NT2/D1 (cell line): ENCODE results near the gene TGFA.

Experiments
- DNase-seq: peaks from one replicate; pipeline ENCODE4 v3.0.0-alpha.2; 2011; ENCODE audit warnings: low read depth, low spot score
- H3K27me3 ChIP-seq: 2 replicates; pipeline ENCODE4 v1.6.0; 2011; ENCODE audit warnings: mild to moderate bottlenecking; ENCODE audit not compliant: insufficient read length, insufficient read depth
- H3K36me3 ChIP-seq: 2 replicates; pipeline ENCODE4 v1.6.1; 2011; ENCODE audit warnings: mild to moderate bottlenecking, low read length, mixed read lengths; ENCODE audit not compliant: insufficient read depth, insufficient read length
- H3K4me1 ChIP-seq: 2 replicates; pipeline ENCODE4 v1.5.1; 2011; ENCODE audit not compliant: insufficient read depth, insufficient read length
- H3K4me3 ChIP-seq: 2 replicates; pipeline ENCODE4 v1.5.1; 2011; ENCODE audit warnings: low read depth; ENCODE audit not compliant: insufficient read length
- H3K9ac ChIP-seq: 2 replicates; pipeline ENCODE4 v1.6.0; 2011; ENCODE audit warnings: low read depth; ENCODE audit not compliant: insufficient read length
- H3K9me3 ChIP-seq: 2 replicates; pipeline ENCODE4 v1.5.1; 2011; ENCODE audit warnings: mild to moderate bottlenecking, low read length; ENCODE audit not compliant: insufficient read depth
- SUZ12 ChIP-seq: IDR thresholded peaks from 2 replicates; pipeline ENCODE4 v1.6.1; 2011; ENCODE audit not compliant: insufficient read length, insufficient read depth; ENCODE audit errors: extremely low read depth
- YY1 ChIP-seq: IDR thresholded peaks from 2 replicates; pipeline ENCODE4 v1.6.1; 2011; ENCODE audit not compliant: insufficient read length, insufficient read depth
- ZNF274 ChIP-seq: IDR thresholded peaks from 2 replicates; pipeline ENCODE4 v1.6.1; 2011; ENCODE audit warnings: mild to moderate bottlenecking, low read depth, low read length

TGFA gene

DNA sequence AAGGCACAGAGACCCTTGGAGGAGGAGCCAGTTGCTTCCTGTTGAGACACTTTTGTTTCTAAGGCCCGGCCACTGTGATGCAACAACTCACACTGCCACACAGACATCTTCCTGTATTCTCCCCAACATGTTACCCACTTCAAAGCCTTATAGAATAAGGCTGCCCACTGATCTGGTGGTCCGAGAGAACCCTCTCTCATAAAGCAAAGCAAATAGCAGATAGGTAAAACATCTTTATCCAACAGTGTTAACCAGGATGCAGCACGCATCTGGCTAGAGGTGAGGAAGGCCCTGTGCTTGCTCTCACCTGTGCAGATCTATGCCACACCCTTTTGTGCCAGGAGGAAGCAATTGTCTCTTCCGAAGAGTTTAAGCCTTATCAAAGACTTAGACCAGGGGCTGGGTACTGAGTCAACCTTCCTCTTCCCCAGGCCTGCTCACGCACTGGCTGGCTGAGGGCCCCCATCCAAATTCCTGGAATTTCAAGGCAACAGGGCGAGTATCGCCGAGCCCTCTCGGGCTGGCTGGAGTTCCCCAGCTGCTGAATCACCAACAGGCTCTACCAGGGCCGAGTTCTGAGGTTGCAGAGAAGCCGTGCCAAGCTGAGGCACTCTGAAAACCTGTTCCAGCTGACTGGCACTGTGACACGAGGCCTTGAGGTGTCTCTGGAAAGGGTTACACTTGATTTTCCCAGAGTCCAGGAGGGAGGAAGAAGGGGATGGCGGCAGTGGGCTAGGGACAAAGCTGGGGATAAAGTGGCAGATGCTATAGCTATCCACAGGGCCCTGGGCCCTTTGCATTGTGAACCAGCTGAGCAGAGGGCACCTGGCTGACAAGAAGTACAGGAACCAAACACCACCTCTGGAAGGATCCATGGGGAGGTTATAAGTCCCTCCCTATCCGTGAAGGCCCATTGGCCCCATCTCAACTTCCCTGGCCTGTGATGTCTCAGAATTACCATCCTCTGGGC is 29.3 kb downstream of the TGFA start:
- TF ChIP-seq SUZ12, result no peak
- TF ChIP-seq YY1, result no peak
- no peak for TF ChIP-seq ZNF274
- peak; percentile 42 for DNase-seq
- H3K36me3 ChIP-seq, result no peaks in the 10 kb centered on the region
- no peaks in the 10 kb centered on the region for H3K9me3 ChIP-seq
- H3K27me3 ChIP-seq, result no peaks in the 10 kb centered on the region
- H3K9ac ChIP-seq, result no peak overlapping the region
- H3K4me3 ChIP-seq, result no peak overlapping the region
- H3K4me1 ChIP-seq, result no peaks in the 10 kb centered on the region

DNA sequence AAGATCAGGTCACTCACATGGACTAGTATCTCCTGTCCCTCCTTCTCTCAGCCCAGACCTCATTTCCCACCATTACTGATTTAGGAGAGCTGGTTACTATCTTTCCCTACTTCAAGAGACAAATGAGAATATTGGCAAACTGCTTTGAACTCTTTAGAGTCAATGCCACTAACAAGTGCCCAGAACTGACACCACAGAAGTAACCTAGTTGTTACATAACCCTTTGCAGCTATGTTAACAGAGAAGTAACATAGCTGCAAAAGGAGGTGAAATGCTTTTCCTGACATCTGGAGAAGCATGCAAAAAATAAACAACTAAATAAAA is 30.0 kb downstream of the TGFA start:
- DNase-seq, result no peak
- no peaks in the 10 kb centered on the region for H3K4me1 ChIP-seq
- no peak overlapping the region for H3K4me3 ChIP-seq
- no peaks in the 10 kb centered on the region for H3K9me3 ChIP-seq
- no peak for TF ChIP-seq YY1
- H3K36me3 ChIP-seq, result no peaks in the 10 kb centered on the region
- H3K27me3 ChIP-seq, result no peaks in the 10 kb centered on the region
- no peak overlapping the region for H3K9ac ChIP-seq

DNA sequence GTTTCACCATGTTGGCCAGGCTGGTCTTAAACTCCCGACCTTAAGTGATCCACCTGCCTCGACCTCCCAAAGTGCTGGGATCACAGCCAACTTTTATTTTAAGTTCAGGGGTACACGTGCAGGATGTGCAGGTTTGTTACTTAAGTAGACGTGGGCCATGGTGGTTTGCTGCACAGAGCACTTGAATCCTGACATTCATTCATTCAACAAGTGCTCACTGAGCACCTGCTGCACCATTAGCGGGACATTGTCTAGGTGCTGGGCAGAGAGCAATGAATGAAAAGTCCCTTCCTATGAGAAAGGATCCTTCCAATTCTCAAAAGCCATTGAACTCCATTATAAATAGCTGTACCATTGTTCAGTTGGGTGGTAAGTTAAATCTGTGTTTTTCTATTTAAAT is 31.0 kb downstream of the TGFA start:
- Histone ChIP-seq H3K4me3 (no peak overlapping the region), H3K27me3 (no peaks in the 10 kb centered on the region), H3K4me1 (no peaks in the 10 kb centered on the region), H3K9me3 (no peaks in the 10 kb centered on the region), H3K36me3 (no peaks in the 10 kb centered on the region), H3K9ac (no peak overlapping the region)
- no peak for DNase-seq
- TF ChIP-seq YY1 (no peak), ZNF274 (no peak), SUZ12 (no peak)

DNA sequence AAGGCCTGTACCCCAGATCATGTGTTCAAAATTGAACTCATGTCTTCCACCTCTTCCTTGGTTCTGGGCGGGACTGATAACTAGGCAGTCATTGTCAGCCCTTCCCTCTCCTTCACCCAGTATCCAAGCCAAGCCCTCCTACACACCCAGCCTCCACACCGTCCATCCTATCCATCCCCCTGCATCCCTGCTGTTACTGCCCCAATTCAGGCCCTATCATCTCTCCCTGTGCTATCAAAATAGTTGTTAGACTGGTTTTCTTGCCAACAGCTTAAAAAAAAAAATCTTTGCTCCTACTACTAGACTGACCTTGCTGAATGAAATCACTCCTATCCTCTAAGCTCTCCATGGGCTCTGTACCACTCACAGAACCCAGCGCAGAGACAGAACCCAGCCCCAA is 32.8 kb downstream of the TGFA start:
- Histone ChIP-seq H3K4me1 (no peaks in the 10 kb centered on the region), H3K9ac (no peak overlapping the region), H3K27me3 (no peaks in the 10 kb centered on the region), H3K9me3 (no peaks in the 10 kb centered on the region), H3K4me3 (no peak overlapping the region), H3K36me3 (no peaks in the 10 kb centered on the region)
- no peak for DNase-seq
- TF ChIP-seq ZNF274 (no peak), SUZ12 (no peak), YY1 (no peak)

DNA sequence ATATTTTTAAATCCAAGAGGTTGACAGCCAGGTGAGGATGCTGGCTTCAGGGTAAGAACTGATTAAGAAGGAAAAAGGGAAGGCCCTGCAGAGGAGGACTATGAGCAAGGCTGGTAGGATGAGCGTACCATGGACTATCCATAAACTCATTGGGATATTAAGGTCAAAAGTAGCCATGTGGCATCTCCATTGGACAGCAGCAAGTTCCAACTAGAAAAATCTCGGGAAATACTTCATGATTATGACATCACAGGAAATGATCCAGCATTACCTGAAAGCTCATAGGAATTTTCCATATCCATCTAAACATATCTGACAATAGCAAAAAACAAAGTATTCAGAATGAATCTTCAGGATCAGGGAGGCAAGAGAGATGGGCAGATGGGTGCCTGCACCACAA is 34.2 kb downstream of the TGFA start:
- no peak for DNase-seq
- Histone ChIP-seq H3K4me1 (no peaks in the 10 kb centered on the region), H3K9me3 (no peaks in the 10 kb centered on the region)

DNA sequence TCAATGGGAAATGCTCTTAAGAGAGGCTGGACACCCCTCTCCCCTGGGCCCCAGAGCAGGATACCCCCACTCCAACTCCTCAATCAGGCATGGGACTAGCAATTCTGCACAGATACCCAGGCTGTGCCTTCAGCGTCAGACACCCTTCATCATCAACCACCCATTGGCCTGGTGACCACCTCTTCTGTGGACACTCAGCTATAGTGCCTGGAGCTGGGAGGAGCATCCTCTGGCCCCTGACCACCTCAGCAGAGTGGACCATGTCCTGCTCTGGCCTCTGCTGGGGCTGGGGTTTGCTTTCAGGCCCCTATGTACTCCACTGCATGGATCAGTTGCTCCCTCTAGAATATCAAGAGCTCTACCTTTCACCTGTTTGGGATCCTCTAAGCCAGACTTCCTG is 35.1 kb downstream of the TGFA start:
- Histone ChIP-seq H3K9me3 (no peaks in the 10 kb centered on the region), H3K4me1 (no peaks in the 10 kb centered on the region), H3K36me3 (no peaks in the 10 kb centered on the region), H3K9ac (no peak overlapping the region), H3K27me3 (no peaks in the 10 kb centered on the region), H3K4me3 (no peak overlapping the region)
- DNase-seq, result no peak
- TF ChIP-seq SUZ12 (no peak), YY1 (no peak)

More for the DNA sequence above, 34.2 kb downstream of the TGFA start:
- no peak overlapping the region for H3K4me3 ChIP-seq
- H3K27me3 ChIP-seq, result no peaks in the 10 kb centered on the region
- H3K9ac ChIP-seq, result no peak overlapping the region
- TF ChIP-seq SUZ12 (no peak), YY1 (no peak), ZNF274 (no peak)
- no peaks in the 10 kb centered on the region for H3K36me3 ChIP-seq

DNA sequence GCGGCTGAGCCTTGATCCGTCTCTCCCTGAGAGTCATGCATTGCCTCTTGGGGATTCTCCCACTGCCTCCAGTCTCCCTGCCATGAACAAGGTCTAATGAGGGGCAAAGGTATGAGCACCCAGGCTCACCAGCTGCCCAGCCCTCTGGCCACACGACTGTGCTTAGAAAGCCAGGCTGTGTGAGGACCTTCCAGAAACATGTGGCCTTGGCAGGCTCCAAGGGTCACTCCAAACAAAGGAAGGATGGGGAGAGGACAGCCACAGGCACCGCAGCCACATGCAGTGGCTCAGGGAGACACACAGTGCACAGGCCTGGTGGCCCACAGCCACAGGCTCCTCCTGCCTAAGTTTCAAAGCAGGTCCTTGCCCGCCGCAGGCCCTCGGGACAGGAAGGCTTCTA is 35.8 kb downstream of the TGFA start:
- Histone ChIP-seq H3K9me3 (no peaks in the 10 kb centered on the region), H3K9ac (no peak overlapping the region), H3K4me3 (no peak overlapping the region), H3K36me3 (no peaks in the 10 kb centered on the region), H3K27me3 (no peaks in the 10 kb centered on the region), H3K4me1 (no peaks in the 10 kb centered on the region)
- TF ChIP-seq ZNF274, result no peak
- no peak for TF ChIP-seq YY1
- TF ChIP-seq SUZ12, result no peak
- DNase-seq, result no peak
